Dendritic cell treated with granulocyte-macrophage colony-stimulating factor and Interleukin-4, amounts not matched to agents 40 ng/mL and 50 ng/mL, for 4 days (primary cell): Measurements from ENCODE around the gene SIK2.

Experiments
- H3K27ac Mint-ChIP-seq: one replicate; pipeline ENCODE4 v1.8.0; 2022; ENCODE audit warnings: mild to moderate bottlenecking, mixed read lengths
- H3K27me3 Mint-ChIP-seq: one replicate; pipeline ENCODE4 v1.8.0; 2022; ENCODE audit warnings: mild to moderate bottlenecking, mixed read lengths
- H3K36me3 Mint-ChIP-seq: one replicate; pipeline ENCODE4 v1.8.0; 2022; ENCODE audit warnings: low read depth, mixed read lengths
- H3K4me1 Mint-ChIP-seq: one replicate; pipeline ENCODE4 v1.8.0; 2022; ENCODE audit warnings: low read depth, mixed read lengths
- H3K4me3 Mint-ChIP-seq: one replicate; pipeline ENCODE4 v1.8.0; 2022; ENCODE audit warnings: mild to moderate bottlenecking, moderate library complexity, mixed read lengths
- H3K9me3 Mint-ChIP-seq: one replicate; pipeline ENCODE4 v1.8.0; 2022; ENCODE audit warnings: mixed read lengths
- intact Hi-C: fragments of 100-400 bp; cut with micrococcal nuclease; formaldehyde crosslinking; loops from one replicate; pipeline ENCODE4 v1.15.0; 2022

Gene SIK2

DNA sequence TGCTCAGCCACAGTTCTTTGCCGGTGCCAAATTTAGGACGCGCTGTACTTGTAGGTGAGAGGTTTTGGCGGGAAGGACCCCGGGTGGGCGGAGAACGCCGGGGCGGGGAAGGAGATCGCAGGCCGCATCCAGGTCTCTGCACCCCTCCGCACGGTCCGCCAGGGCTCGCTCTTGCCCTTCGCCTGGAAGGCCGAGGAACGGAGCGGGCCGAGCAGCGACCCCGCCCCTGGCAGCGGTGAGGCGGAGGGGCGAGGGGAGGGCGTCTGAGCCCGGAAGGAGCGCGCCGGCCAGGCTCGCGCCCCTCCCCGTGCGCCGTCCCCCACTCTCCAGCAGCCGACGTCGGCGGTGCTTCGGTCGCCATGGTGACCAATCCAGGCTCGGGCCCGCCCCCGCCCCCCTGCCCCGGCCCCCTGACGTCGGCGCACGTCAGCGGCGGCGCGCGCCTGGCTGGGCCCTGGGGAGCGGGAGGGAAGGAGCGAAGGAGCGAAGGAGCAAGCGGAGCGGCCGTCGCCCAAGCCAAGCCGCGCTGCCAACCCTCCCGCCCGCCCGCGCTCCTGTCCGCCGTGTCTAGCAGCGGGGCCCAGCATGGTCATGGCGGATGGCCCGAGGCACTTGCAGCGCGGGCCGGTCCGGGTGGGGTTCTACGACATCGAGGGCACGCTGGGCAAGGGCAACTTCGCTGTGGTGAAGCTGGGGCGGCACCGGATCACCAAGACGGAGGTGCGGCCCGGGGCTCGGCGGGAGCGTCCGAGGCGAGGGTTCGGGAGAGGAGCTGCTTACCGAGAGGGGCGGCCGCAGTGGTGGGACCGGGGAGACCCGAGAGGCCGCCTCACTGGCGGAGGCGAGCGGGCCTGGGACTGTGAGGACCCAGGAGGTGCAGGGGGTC is at the start of gene SIK2:
Gene SIK2 (plus strand): TSS at position 471 of the 886 bp plus-strand sequence. CDS start 115 bp downstream, at position 586.
- Mint-ChIP-seq H3K27me3 (no peaks in the 10 kb centered on the region), H3K4me3 (peak within 1 kb of the TSS; percentile 89), H3K9me3 (no peaks in the 10 kb centered on the region), H3K36me3 (peaks cover 15% of the 10 kb centered on the region), H3K27ac (peak within 1 kb of the TSS; percentile 89), H3K4me1 (peaks cover 36% of the 10 kb centered on the region)
- intact Hi-C loops: loop anchor here (1.0 to 5.0 kb wide), 3 partner anchors 164 to 485 kb away; partner anchors contain the start of genes PPP2R1B, SDHD and TIMM8B

DNA sequence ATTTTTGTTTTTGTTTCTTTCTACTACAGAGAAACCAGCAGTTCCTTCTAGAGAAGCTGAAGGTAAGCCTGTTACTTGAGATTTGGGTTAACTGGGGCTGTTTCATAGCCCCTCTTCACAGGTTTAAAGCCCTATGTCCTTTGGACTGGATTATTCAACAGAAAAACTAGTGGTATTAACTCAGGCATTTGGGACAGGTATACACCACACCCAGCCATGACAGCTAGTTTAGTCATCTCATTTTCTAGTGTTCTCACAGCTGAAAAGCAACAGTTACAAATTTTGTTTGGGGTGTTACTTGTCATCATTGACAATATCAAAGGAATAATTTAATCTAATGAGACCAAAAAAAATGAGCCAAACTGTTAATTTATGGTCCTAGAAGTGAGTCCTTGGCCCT is 47.7 kb upstream of the SIK2 start:
- Mint-ChIP-seq H3K9me3 (peaks cover 12% of the 10 kb centered on the region), H3K36me3 (no peaks in the 10 kb centered on the region), H3K27me3 (no peaks in the 10 kb centered on the region), H3K4me1 (peaks cover 8% of the 10 kb centered on the region), H3K27ac (no peak overlapping the region), H3K4me3 (no peak overlapping the region)
- intact Hi-C loops: no loop called here

GRCh38 chr11:111555255-111555654 is 47.0 kb upstream of the SIK2 start:
- Mint-ChIP-seq H3K27ac (no peak overlapping the region), H3K4me3 (no peak overlapping the region), H3K9me3 (peaks cover 12% of the 10 kb centered on the region), H3K36me3 (no peaks in the 10 kb centered on the region), H3K27me3 (no peaks in the 10 kb centered on the region), H3K4me1 (peaks cover 1% of the 10 kb centered on the region)
- intact Hi-C loops: no loop called here

DNA sequence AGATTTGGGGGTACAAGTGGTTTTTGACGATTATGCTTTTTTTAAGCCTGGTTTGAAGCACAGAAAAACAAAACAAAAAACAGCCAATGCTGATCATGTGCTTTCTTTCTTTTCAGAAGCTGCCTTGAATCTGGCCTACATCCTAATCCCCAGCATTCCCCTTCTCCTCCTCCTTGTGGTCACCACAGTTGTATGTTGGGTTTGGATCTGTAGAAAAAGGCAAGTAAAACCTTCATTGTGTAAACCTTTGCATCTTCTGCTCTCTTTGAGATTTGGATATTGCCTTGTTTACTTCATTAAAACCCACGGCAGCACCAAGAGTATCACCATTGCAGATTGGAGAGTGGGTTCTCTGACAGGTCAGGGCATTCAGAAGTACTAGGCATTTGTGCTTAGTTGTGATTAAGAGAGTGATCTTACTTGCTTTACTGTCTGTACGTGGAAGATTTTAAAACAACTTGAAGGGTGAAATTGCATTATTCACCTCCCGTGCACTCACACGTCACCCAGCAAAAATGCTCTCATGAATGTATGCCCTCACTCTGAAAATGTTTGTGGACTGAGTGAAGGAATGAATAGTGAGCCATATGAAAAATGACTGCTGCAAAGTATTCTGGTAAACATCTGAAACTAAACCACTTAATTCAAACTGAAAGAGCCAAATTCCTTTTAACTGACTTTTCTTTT is 44.7 kb upstream of the SIK2 start:
- Mint-ChIP-seq H3K4me3 (no peak overlapping the region), H3K9me3 (peaks cover 12% of the 10 kb centered on the region), H3K4me1 (peaks cover 7% of the 10 kb centered on the region), H3K36me3 (no peaks in the 10 kb centered on the region), H3K27me3 (no peaks in the 10 kb centered on the region), H3K27ac (no peak overlapping the region)
- intact Hi-C loops: no loop called here

DNA sequence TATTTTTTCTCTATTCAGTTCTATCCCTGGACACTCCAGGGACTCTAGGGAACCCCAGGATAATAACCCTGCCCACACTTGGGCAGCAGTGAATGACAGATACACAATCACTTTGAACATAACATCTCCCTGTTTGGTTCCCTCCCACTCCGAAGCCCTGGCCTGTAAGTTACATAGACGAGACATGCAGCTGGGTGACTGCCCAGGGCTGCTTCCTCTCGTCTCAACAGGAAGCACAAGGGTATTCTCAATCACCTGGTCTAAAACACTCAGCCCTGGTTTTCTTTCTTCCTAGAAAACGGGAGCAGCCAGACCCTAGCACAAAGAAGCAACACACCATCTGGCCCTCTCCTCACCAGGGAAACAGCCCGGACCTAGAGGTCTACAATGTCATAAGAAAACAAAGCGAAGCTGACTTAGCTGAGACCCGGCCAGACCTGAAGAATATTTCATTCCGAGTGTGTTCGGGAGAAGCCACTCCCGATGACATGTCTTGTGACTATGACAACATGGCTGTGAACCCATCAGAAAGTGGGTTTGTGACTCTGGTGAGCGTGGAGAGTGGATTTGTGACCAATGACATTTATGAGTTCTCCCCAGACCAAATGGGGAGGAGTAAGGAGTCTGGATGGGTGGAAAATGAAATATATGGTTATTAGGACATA is 42.3 kb upstream of the SIK2 start:
- Mint-ChIP-seq H3K4me3 (no peak overlapping the region), H3K27ac (no peak overlapping the region), H3K27me3 (peaks cover 1% of the 10 kb centered on the region), H3K36me3 (no peaks in the 10 kb centered on the region), H3K9me3 (peaks cover 12% of the 10 kb centered on the region), H3K4me1 (peaks cover 7% of the 10 kb centered on the region)
- intact Hi-C loops: no loop called here

DNA sequence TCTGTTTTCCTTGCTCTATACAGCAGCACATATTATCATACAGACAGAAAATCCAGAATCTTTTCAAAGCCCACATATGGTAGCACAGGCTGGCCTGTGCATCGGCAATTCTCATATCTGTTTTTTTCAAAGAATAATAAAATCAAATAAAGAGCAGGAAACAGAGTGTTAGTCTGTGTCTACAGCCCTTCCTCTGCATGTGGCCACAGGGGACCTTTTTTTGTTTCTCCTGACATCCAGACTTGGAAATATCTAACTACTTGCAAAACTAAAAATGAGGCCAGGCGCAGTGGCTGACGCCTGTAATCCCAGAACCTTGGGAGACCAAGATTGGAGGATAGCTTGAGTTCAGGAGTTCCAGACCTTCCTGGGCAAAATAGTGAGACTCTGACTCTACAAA is 41.4 kb upstream of the SIK2 start:
- H3K27me3 Mint-ChIP-seq: peaks cover 1% of the 10 kb centered on the region
- intact Hi-C loops: no loop called here
- no peak overlapping the region for H3K4me3 Mint-ChIP-seq
- H3K4me1 Mint-ChIP-seq: peaks cover 7% of the 10 kb centered on the region
- peaks cover 9% of the 10 kb centered on the region for H3K9me3 Mint-ChIP-seq
- H3K27ac Mint-ChIP-seq: no peak overlapping the region
- no peaks in the 10 kb centered on the region for H3K36me3 Mint-ChIP-seq

- Mint-ChIP-seq H3K27me3 (peaks cover 1% of the 10 kb centered on the region), H3K9me3 (peaks cover 4% of the 10 kb centered on the region), H3K27ac (no peak overlapping the region), H3K4me3 (no peak overlapping the region), H3K36me3 (no peaks in the 10 kb centered on the region), H3K4me1 (peaks cover 7% of the 10 kb centered on the region)
- intact Hi-C loops: no loop called here
Measured at GRCh38 chr11:111561306-111561705, 40.9 kb upstream of the SIK2 start.

GRCh38 chr11:111561791-111562325 is 40.4 kb upstream of the SIK2 start:
- peaks cover 7% of the 10 kb centered on the region for H3K4me1 Mint-ChIP-seq
- peaks cover 1% of the 10 kb centered on the region for H3K27me3 Mint-ChIP-seq
- H3K36me3 Mint-ChIP-seq: no peaks in the 10 kb centered on the region
- intact Hi-C loops: no loop called here
- no peaks in the 10 kb centered on the region for H3K9me3 Mint-ChIP-seq
- H3K4me3 Mint-ChIP-seq: no peak overlapping the region
- H3K27ac Mint-ChIP-seq: no peak overlapping the region

- Mint-ChIP-seq H3K4me1 (peaks cover 7% of the 10 kb centered on the region), H3K9me3 (no peaks in the 10 kb centered on the region), H3K4me3 (no peak overlapping the region), H3K27me3 (peaks cover 1% of the 10 kb centered on the region), H3K27ac (no peak overlapping the region), H3K36me3 (no peaks in the 10 kb centered on the region)
- intact Hi-C loops: no loop called here
Measured at GRCh38 chr11:111562692-111563389, 39.4 kb upstream of the SIK2 start.

- H3K4me3 Mint-ChIP-seq: no peak overlapping the region
- no peaks in the 10 kb centered on the region for H3K9me3 Mint-ChIP-seq
- peaks cover 1% of the 10 kb centered on the region for H3K27me3 Mint-ChIP-seq
- intact Hi-C loops: loop anchor here (1.0 kb wide), 2 partner anchors 212 to 276 kb away; no protein-coding TSS in a partner anchor
- H3K27ac Mint-ChIP-seq: no peak overlapping the region
- no peaks in the 10 kb centered on the region for H3K36me3 Mint-ChIP-seq
- peaks cover 7% of the 10 kb centered on the region for H3K4me1 Mint-ChIP-seq
Measured at GRCh38 chr11:111565114-111565720, 37.0 kb upstream of the SIK2 start.

DNA sequence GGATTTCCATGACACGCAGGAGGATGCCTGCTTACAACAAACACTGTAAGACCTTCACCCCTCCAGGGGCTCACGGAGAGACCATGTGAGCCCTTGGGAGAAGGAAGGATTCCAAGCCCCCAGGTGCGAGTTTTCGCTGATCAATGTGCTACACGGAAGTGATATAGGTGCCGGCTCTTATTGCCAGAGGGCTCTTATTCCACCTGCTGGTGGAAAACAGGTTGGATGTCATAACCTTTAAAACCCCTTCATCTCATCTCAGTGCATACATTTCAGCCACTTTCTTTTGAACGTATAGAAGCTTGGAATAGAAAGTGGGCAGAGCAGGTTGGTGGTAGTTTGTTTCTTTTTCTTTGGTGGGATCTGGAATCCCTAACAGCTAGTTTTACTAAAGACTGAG is 35.9 kb upstream of the SIK2 start:
- Mint-ChIP-seq H3K36me3 (no peaks in the 10 kb centered on the region), H3K27ac (no peak overlapping the region), H3K4me3 (no peak overlapping the region), H3K4me1 (peaks cover 7% of the 10 kb centered on the region), H3K9me3 (no peaks in the 10 kb centered on the region), H3K27me3 (peaks cover 1% of the 10 kb centered on the region)
- intact Hi-C loops: no loop called here

DNA sequence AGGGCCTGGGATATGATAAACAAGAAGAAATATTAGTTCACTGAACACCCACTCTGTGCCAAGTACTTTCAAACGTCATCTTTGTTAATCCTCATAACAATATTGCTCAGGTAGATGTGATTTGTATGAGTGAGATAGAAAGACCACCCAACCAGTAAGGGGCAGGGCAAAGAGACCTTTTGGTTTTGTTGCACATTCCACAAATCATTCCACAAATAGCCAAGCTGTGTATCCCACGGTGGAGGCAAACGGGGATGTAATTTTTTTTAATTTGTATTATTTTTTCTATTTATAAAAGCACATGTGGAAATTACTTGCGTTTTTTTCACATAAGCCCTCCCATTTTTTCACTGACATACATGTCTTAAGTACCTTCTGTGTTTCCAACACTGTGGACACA is 32.8 kb upstream of the SIK2 start:
- Mint-ChIP-seq H3K9me3 (no peaks in the 10 kb centered on the region), H3K36me3 (no peaks in the 10 kb centered on the region), H3K27me3 (no peaks in the 10 kb centered on the region), H3K4me3 (no peak overlapping the region), H3K27ac (no peak overlapping the region), H3K4me1 (peaks cover 8% of the 10 kb centered on the region)
- intact Hi-C loops: no loop called here

GRCh38 chr11:111570796-111571195 is 31.5 kb upstream of the SIK2 start:
- intact Hi-C loops: no loop called here
- H3K36me3 Mint-ChIP-seq: no peaks in the 10 kb centered on the region
- H3K4me3 Mint-ChIP-seq: no peak overlapping the region
- no peaks in the 10 kb centered on the region for H3K27me3 Mint-ChIP-seq
- no peak overlapping the region for H3K27ac Mint-ChIP-seq
- H3K9me3 Mint-ChIP-seq: no peaks in the 10 kb centered on the region
- H3K4me1 Mint-ChIP-seq: peaks cover 12% of the 10 kb centered on the region
